RCC 7860 (cell line): ENCODE results near the gene UGT1A3.
"Not testable (repeated sequence)": the region's sequence is repeated elsewhere in the genome, so short reads cannot be mapped to it uniquely, and the experiment has no call there.

ENCODE experiments used
- DNase-seq: peaks from one replicate; pipeline ENCODE4 v3.0.0-alpha.2; 2015; ENCODE audit warnings: low spot score
- FAIRE-seq: peaks from 2 replicates; lab custom pipeline; 2012; peaks lifted over from hg19 to GRCh38; lab: Jason Lieb, UNC

Gene UGT1A3

GRCh38 chr2:233707940-233708644 is 20.8 kb upstream of the UGT1A3 start:
- peak; percentile 62 for DNase-seq
- FAIRE-seq = peak; percentile 88

GRCh38 chr2:233708942-233709341 is 19.9 kb upstream of the UGT1A3 start:
- FAIRE-seq = no peak
- DNase-seq = no peak

DNA sequence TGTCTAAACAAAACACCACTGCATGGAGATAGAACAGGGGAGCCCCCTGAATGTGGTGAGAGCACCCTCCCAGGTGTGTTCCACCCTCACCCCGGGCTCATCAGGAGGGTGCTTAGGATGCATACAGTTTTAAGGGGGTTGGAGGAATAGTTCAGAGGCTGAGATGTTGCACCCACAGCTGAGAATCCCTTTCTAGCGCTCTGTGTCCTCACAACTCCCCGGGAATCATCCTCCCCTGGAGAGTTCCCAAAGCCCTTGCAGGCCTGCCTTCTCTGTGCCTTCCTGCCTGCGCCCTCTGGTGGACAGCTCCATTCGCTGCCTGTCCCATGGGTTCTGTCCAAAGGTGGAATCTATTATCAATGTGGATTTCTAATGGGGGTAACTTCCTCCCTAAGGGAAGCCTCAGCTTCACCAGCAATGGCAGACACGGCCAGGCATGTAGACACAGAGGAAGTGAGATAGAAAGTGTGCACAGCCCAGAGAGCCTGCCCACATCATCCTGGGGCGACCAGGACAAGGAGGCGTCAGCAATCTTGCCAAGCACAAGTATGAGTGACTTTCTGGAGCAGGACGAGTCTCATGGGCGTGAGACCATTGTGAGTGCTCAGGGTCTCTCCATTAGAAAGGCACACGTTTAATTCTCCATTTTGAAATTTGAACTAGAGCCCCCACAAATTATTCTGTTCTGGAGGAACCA is 17.4 kb upstream of the UGT1A3 start:
- DNase-seq (peak; percentile 60), FAIRE-seq (peak; percentile 11)

GRCh38 chr2:233712611-233713261 is 16.1 kb upstream of the UGT1A3 start, which contains the start of gene UGT1A5:
UGT1A5 (plus strand) TSS chr2:233712907; CDS start chr2:233712992, 85 bp downstream.
- no peak for FAIRE-seq
- no peak for DNase-seq

DNA sequence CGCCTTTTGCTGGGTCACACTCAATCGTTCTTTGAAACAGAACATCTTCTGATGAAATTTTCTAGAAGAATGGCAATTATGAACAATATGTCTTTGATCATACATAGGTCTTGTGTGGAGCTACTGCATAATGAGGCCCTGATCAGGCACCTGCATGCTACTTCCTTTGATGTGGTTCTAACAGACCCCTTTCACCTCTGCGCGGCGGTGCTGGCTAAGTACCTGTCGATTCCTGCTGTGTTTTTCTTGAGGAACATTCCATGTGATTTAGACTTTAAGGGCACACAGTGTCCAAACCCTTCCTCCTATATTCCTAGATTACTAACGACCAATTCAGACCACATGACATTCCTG is 15.6 kb upstream of the UGT1A3 start:
- DNase-seq = no peak
- no peak for FAIRE-seq

GRCh38 chr2:233714121-233714520 is 14.7 kb upstream of the UGT1A3 start:
- DNase-seq (peak; percentile 61), FAIRE-seq (peak; percentile 89)

DNA sequence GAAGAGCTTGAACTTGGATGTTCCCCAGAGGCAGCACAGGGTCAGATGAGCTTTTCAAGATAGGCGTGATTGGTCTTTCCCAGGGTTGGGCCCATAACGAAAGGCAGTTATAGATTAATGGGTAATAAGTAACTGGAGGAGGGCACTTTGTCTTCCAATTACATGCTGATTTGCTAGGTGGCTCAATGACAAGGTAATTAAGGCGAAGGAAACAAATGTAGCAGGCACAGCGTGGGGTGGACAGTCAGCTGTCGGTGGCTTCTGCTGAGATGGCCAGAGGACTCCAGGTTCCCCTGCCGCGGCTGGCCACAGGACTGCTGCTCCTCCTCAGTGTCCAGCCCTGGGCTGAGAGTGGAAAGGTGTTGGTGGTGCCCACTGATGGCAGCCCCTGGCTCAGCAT is 10.3 kb upstream of the UGT1A3 start, which contains the start of gene UGT1A4:
TSS of gene UGT1A4 (plus strand) at position 185 of the 400 bp plus-strand sequence. CDS start at position 270, 85 bp downstream.
- DNase-seq = no peak
- no peak for FAIRE-seq

DNA sequence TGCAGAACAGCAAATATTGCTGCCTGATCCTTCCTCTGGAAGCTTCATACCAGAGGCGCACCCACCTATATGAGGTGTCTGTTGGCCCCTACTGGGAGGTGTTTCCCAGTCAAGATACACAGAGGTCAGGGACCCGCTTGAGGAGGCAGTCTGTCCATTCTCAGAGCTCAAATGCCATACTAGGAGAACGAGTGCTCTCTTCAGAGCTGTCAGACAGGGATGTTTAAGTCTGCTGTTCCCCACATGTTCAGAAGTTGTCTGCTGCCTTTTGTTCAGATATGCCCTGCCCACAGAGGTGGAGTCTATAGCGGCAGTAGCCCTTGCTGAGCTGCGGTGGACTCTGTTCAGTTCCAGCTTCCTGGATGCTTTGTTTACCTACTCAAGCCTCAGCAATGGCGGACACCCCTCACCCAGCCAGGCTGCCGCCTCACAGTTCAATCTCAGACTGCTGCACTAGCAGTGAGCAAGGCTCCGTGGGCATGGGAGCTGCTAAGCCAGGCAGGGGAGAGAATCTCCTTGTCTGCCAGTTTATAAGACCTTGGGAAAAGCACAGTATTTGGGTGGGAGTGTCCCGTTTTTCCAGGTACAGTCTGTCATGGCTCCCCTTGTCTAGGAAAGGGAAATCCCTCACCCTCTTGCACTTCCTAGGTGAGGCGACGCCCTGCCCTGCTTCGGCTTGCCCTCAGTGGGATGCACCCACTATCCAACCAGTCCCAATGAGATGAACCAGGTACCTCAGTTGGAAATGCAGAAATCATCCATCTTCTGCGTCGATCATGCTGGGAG is 8.2 kb downstream of the UGT1A3 start:
- FAIRE-seq, DNase-seq: not testable (repeated sequence)

DNA sequence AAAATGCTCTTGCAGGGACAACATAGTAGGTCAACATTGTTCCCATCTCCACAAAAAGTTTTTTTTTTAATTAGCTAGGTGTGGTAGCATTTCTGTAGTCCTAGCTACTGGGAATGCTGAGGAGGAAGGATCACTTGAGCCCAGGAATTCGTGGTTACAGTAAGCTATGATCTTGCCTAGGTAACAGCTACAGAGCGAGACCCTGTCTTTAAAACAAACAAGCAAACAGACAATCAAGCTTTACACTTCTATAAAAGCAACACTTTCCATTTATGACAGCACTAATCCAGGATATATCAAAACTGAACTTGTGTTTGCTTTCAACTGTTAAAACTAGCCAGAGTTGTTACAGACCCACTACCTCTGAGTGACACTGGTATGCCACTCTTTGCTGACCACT is 12.0 kb downstream of the UGT1A3 start:
- no peak for FAIRE-seq
- DNase-seq = no peak

GRCh38 chr2:233743464-233744259 is 14.8 kb downstream of the UGT1A3 start:
- DNase-seq (no peak), FAIRE-seq (no peak)

DNA sequence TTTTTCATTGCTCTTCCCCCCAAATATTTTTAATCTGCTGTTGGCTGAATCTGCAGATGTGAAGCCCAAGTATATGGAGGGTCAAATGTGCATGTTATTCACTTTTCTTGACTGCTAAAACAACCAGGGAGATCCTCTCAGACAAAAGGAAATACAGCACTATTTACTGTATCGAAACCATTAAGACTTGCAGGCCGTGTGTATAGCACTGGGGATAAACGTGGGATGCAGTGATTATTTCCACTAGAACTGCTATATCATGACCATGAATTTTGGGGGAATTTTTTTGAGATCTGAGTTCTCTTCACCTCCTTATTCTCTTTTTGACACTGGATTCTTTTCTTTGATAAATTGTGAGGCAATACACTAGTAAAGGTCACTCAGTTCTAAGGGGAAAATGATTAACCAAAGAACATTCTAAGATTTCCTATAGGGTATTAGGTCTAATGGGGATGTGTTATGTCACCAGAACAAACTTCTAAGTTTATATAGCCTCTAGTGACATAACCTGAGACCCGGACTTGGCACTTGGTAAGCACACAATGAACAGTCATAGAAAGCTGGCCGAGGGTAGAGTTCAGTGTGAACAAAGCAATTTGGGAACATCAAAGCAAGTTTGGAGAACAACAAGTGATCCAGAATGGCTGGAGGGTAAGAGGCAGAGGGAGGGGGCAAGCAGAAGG is 16.4 kb downstream of the UGT1A3 start:
- FAIRE-seq = no peak
- no peak for DNase-seq

DNA sequence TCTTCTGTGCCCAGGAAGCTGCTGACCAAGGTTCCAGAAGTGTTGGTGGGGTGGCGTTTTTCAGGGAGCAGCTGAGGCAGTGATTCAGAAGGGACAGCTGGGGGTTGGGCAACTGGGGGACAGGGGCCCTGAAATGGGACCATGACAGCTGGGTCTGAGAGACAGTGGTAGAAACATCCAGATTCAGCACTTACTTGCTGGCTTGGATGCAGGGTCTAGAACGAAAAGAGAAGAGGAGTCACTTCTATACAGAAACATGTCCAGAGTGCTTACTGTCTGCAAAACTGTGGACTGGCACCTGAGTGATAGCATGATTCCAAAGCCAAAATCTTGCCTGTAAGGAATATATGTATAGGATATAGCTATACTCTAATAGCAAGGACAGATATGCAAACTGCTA is 17.0 kb downstream of the UGT1A3 start:
- DNase-seq, FAIRE-seq: not testable (repeated sequence)

GRCh38 chr2:233746475-233747282 is 17.8 kb downstream of the UGT1A3 start:
- DNase-seq = no peak
- no peak for FAIRE-seq

GRCh38 chr2:233747283-233747544 is 18.4 kb downstream of the UGT1A3 start:
- DNase-seq (no peak), FAIRE-seq (no peak)

DNA sequence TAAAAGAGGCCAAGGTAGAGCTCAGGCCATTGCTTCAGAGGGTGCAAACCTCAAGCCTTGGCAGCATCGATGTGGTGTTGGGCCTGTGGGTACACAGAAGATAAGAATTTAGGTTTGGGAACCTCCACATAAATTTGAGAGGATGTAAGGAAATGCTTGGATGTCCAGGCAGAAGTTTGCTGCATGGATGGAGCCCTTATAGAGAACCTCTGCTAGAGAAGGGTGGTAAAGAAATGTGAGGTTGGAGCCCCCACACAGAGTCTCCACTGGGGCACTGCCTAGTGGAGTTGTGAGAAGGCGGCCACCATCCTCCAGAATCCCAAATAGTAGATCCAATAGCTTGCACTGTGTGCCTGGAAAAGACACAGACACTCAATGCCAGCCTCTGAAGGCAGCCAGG is 21.8 kb downstream of the UGT1A3 start:
- not testable (repeated sequence) for DNase-seq, FAIRE-seq

DNA sequence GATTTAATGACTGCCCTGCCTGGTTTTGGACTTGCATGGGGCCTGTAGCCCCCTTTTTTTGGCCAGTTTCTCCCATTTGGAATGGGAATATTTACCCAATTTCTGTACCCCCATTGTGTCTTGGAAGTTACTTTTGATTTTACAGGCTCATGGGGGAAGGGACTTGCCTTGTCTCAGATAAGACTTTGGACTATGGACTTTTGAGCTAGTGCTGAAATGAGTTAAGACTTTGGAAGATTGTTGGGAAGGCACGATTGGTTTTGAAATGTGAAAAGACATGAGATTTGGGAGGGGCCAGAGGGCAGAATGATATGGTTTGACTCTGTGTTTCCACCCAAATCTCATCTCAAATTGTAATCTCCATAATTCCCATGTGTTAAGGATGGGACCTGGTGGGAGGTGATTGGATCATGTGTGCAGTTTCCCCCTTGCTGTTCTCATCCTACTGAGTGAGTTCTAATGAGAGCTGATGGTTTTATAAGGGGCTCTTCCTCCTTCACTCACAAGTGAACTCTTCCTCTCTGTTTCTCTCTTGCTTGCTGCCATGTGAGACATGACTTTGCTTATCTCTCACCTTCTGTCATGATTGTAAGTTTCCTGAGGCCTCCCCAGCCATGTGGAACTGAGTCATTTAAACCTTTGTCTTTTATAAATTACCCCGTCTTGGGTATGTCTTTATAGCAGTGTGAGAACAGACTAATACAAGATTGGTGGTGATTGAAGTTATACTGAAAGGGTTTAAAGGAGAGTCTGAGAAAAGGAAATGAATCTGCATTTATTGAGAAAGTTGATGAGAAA is 22.6 kb downstream of the UGT1A3 start:
- FAIRE-seq, DNase-seq: not testable (repeated sequence)

GRCh38 chr2:233754872-233755611 is 26.2 kb downstream of the UGT1A3 start:
- FAIRE-seq (no peak), DNase-seq (no peak)
